ENCODE measurements around the gene MYOT. TPM values are rescaled to one million over a fixed set of nuclear protein-coding genes. Genes with fewer than 3 reads are reported as not detected.

The MYOT gene
- total RNA-seq, 2 experiments from 2014 or later, result not detected

- Mint-ChIP-seq H3K4me1 (peaks cover 3% of the 10 kb centered on the region), H3K27me3 (peaks cover 8% of the 10 kb centered on the region)
- CTCF ChIA-PET, result interaction anchor here (0.7 kb wide), 1 partner anchor 31 kb away, joined by 3 read pairs; no protein-coding TSS in a partner anchor
Measured at GRCh38 chr5:137894586-137894985, 26.9 kb downstream of the MYOT start.

DNA sequence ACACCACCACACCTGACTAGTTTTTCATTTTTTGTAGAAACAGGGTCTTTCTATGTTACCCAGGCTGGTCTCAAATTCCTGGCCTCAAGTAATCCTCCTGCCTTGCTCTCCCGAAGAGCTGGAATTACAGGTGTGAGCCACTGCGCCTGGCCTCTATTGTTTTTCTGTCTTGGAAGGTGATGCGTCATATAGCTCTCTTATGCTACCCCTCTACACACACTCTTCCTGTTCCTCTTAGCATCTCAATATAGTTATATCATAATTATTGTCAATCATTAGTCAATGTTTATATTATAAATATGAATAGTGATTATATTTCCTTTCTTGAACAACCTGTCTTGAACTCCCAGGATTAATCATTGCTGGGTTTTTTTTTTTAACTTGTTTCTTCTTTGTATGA, 28.9 kb downstream of the MYOT start:
- Mint-ChIP-seq H3K4me3 (no peak overlapping the region), H3K4me1 (no peaks in the 10 kb centered on the region), H3K27ac (no peak overlapping the region), H3K9me3 (ENCODE audit: low read depth) (no peaks in the 10 kb centered on the region), H3K36me3 (no peaks in the 10 kb centered on the region), H3K27me3 (peaks cover 8% of the 10 kb centered on the region)
- no peak for DNase-seq
- no peak for ATAC-seq
- CTCF ChIA-PET, result no interaction called here

More at GRCh38 chr5:137894586-137894985, 26.9 kb downstream of the MYOT start:
- no peak overlapping the region for H3K4me3 Mint-ChIP-seq
- no peaks in the 10 kb centered on the region for H3K9me3 Mint-ChIP-seq (ENCODE audit: low read depth)
- no peak overlapping the region for H3K27ac Mint-ChIP-seq
- no peaks in the 10 kb centered on the region for H3K36me3 Mint-ChIP-seq
- ATAC-seq (no peak), DNase-seq (no peak)

- ATAC-seq, result no peak
- Mint-ChIP-seq H3K27ac (no peak overlapping the region), H3K36me3 (no peaks in the 10 kb centered on the region), H3K9me3 (ENCODE audit: low read depth) (no peaks in the 10 kb centered on the region), H3K4me3 (no peak overlapping the region), H3K4me1 (no peaks in the 10 kb centered on the region), H3K27me3 (peaks cover 11% of the 10 kb centered on the region)
- DNase-seq, result no peak
- CTCF ChIA-PET, result no interaction called here
Measured at GRCh38 chr5:137899493-137899892, 31.8 kb downstream of the MYOT start.

- Mint-ChIP-seq H3K4me1 (no peaks in the 10 kb centered on the region), H3K36me3 (no peaks in the 10 kb centered on the region), H3K27me3 (peaks cover 11% of the 10 kb centered on the region), H3K4me3 (no peak overlapping the region), H3K9me3 (ENCODE audit: low read depth) (no peaks in the 10 kb centered on the region), H3K27ac (no peak overlapping the region)
- ATAC-seq (no peak), DNase-seq (no peak)
- CTCF ChIA-PET, result interaction anchor here (0.7 kb wide), 2 partner anchors 183 to 208 kb away, joined by 3 read pairs; no protein-coding TSS in a partner anchor
Measured at GRCh38 chr5:137901011-137901817, 33.6 kb downstream of the MYOT start.

DNA sequence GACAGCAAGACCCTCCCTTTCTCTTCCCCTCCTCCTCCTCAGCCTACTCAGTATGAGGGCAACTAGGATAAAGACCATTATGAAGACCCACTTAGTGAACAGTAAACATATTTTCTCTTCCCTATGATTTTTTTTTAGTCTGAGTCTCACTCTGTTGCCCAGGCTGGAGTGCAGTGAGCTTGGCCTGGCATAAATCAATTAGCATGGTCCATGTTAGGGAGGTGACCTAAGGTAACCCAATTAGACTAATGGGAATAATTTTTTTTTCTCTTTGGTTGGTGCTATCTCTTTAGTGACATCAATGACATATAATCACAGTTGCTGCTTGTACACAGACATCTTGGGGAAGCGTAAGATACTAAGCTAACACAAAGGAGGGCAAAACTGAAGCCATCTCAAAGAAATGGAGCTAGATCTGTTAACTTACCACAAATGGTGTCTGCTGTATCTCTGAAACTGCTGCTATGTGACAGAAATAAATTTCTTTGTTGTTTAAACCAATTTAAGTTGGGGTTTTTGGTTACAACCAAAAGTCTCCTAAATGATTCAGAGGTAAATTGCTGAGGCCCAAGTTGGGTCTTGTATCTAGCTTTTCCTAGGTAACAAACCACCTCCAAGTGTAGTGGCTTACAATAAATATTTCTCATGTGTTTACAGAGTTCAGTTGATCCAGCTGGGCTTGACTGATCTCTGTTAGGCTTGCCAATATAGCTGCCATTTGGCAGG, 34.9 kb downstream of the MYOT start:
- DNase-seq (no peak), ATAC-seq (no peak)
- no peaks in the 10 kb centered on the region for H3K36me3 Mint-ChIP-seq
- no peaks in the 10 kb centered on the region for H3K4me1 Mint-ChIP-seq
- H3K27ac Mint-ChIP-seq, result no peak overlapping the region
- peaks cover 11% of the 10 kb centered on the region for H3K27me3 Mint-ChIP-seq
- no peak overlapping the region for H3K4me3 Mint-ChIP-seq
- H3K9me3 Mint-ChIP-seq (ENCODE audit: low read depth), result no peaks in the 10 kb centered on the region
- CTCF ChIA-PET, result interaction anchor here (1.0 to 1.7 kb wide), 2 partner anchors 14 to 124 kb away, joined by 3 to 5 read pairs; no protein-coding TSS in a partner anchor

DNA sequence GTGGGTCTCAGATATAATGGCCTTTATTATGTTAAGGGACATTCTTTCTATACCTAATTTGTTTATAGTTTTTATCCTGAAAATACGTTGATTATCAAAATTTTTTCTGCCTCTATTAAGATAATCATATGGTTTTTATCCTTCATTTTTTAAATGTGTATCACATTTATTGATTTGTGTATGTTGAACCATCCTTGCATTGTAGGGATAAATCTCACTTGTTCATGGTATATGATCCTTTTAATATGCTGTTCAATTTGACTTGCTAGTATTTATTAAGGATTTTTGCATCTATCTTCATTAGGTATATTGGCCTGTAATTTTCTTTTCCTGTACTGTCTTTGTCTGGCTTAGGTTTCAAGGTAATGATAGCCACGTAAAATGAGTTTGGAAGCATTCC, 47.1 kb downstream of the MYOT start:
- CTCF ChIA-PET, result no interaction called here
- Mint-ChIP-seq H3K27me3 (peaks cover 9% of the 10 kb centered on the region), H3K4me1 (no peaks in the 10 kb centered on the region), H3K36me3 (no peaks in the 10 kb centered on the region), H3K27ac (no peak overlapping the region), H3K4me3 (no peak overlapping the region), H3K9me3 (ENCODE audit: low read depth) (peaks cover 14% of the 10 kb centered on the region)
- no peak for DNase-seq
- no peak for ATAC-seq

DNA sequence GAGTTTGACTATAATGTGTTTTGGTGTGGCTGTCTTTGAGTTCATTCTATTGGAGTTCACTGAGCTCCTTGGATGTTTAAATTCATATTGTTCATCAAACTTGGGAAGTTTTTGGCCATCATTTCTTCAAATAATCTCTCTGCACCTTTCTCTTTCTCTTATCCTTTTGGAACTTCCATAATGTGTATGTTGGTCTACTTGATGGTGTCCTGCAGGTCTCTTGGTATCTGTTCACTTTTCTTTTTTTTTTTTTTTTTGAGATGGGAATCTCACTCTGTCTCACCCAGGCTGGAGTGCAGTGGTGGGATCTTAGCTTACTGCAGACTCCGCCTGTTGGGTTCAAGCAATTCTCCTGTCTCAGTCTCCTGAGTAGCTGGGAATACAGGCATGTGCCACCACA, 49.3 kb downstream of the MYOT start:
- H3K9me3 Mint-ChIP-seq (ENCODE audit: low read depth), result peaks cover 14% of the 10 kb centered on the region
- CTCF ChIA-PET, result interaction anchor here (1.1 kb wide), 1 partner anchor 14 kb away, joined by 3 read pairs; no protein-coding TSS in a partner anchor
- H3K36me3 Mint-ChIP-seq, result no peaks in the 10 kb centered on the region
- ATAC-seq (no peak), DNase-seq (no peak)
- no peak overlapping the region for H3K4me3 Mint-ChIP-seq
- no peaks in the 10 kb centered on the region for H3K4me1 Mint-ChIP-seq
- no peak overlapping the region for H3K27ac Mint-ChIP-seq
- peaks cover 5% of the 10 kb centered on the region for H3K27me3 Mint-ChIP-seq

- H3K4me1 Mint-ChIP-seq, result no peaks in the 10 kb centered on the region
- no peaks in the 10 kb centered on the region for H3K27me3 Mint-ChIP-seq
- no peak overlapping the region for H3K27ac Mint-ChIP-seq
- DNase-seq (no peak), ATAC-seq (no peak)
- CTCF ChIA-PET, result interaction anchor here (0.8 kb wide), 1 partner anchor 11 kb away, joined by 3 read pairs; no protein-coding TSS in a partner anchor
- no peak overlapping the region for H3K4me3 Mint-ChIP-seq
- H3K9me3 Mint-ChIP-seq (ENCODE audit: low read depth), result peaks cover 5% of the 10 kb centered on the region
- H3K36me3 Mint-ChIP-seq, result no peaks in the 10 kb centered on the region
Measured at GRCh38 chr5:137921931-137922330, 54.3 kb downstream of the MYOT start.

DNA sequence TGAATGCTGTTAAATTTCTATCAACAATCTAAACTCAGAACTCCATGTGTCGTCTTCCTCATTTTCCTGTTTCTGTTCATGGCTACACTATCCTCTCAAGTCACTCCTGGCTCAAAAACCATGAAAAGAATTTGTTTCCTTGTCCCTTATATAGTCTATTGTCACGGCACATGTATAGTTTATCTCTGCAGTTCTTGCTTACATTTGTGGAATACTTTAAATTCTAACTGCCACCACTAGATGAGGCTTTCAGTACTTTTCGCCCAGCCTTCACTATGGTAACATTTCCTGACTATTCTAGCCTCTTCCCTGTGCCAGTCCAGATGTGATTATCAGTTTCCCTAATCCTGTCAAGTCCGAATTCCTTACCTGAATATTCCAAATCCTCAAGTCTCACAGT, 56.2 kb downstream of the MYOT start:
- H3K9me3 Mint-ChIP-seq (ENCODE audit: low read depth), result no peaks in the 10 kb centered on the region
- CTCF ChIA-PET, result no interaction called here
- H3K4me1 Mint-ChIP-seq, result no peaks in the 10 kb centered on the region
- H3K27ac Mint-ChIP-seq, result no peak overlapping the region
- H3K4me3 Mint-ChIP-seq, result no peak overlapping the region
- DNase-seq (no peak), ATAC-seq (no peak)
- H3K36me3 Mint-ChIP-seq, result peaks cover 5% of the 10 kb centered on the region
- H3K27me3 Mint-ChIP-seq, result no peaks in the 10 kb centered on the region

DNA sequence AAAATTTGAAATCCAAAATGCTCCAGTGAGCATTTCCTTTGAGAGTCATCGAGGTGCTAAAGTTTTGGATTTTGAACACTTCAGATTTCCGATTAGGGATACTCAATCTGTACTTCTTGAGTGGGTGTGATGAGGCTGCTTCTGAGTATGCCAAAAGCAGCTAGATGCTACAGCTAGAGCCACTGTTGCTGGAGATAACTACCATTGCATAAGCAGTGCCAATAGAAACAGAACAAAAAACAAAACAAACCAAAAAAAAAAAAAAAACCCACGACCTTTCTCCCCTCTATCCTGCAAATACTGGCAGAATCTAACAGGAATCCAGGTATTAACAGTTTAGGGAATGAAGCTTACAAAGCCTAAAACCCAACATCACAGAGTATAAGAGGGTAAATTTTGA, 65.1 kb downstream of the MYOT start:
- no peaks in the 10 kb centered on the region for H3K27me3 Mint-ChIP-seq
- H3K9me3 Mint-ChIP-seq (ENCODE audit: low read depth), result no peaks in the 10 kb centered on the region
- H3K4me3 Mint-ChIP-seq, result no peak overlapping the region
- H3K27ac Mint-ChIP-seq, result no peak overlapping the region
- H3K4me1 Mint-ChIP-seq, result no peaks in the 10 kb centered on the region
- CTCF ChIA-PET, result no interaction called here
- DNase-seq, result no peak
- peaks cover 10% of the 10 kb centered on the region for H3K36me3 Mint-ChIP-seq
- ATAC-seq, result no peak

- no peaks in the 10 kb centered on the region for H3K27me3 Mint-ChIP-seq
- H3K4me1 Mint-ChIP-seq, result peaks cover 2% of the 10 kb centered on the region
- ATAC-seq (no peak), DNase-seq (no peak)
- no peak overlapping the region for H3K27ac Mint-ChIP-seq
- CTCF ChIA-PET, result no interaction called here
- no peaks in the 10 kb centered on the region for H3K9me3 Mint-ChIP-seq (ENCODE audit: low read depth)
- no peak overlapping the region for H3K4me3 Mint-ChIP-seq
- H3K36me3 Mint-ChIP-seq, result peaks cover 12% of the 10 kb centered on the region
Measured at GRCh38 chr5:137933491-137933911, 65.8 kb downstream of the MYOT start.

- Mint-ChIP-seq H3K36me3 (peaks cover 24% of the 10 kb centered on the region), H3K27ac (no peak overlapping the region), H3K27me3 (no peaks in the 10 kb centered on the region), H3K4me1 (peaks cover 16% of the 10 kb centered on the region), H3K9me3 (ENCODE audit: low read depth) (no peaks in the 10 kb centered on the region), H3K4me3 (no peak overlapping the region)
- DNase-seq (no peak), ATAC-seq (no peak)
- CTCF ChIA-PET, result interaction anchor here (1.2 kb wide), 1 partner anchor 12 kb away, joined by 3 read pairs; no protein-coding TSS in a partner anchor
Measured at GRCh38 chr5:137935190-137935589, 67.5 kb downstream of the MYOT start.

GRCh38 chr5:137935694-137936093, 68.0 kb downstream of the MYOT start:
- no peak overlapping the region for H3K4me3 Mint-ChIP-seq
- H3K36me3 Mint-ChIP-seq, result peaks cover 28% of the 10 kb centered on the region
- DNase-seq (no peak), ATAC-seq (no peak)
- H3K27me3 Mint-ChIP-seq, result no peaks in the 10 kb centered on the region
- CTCF ChIA-PET, result interaction anchor here (0.9 to 1.2 kb wide), 2 partner anchors 11 to 12 kb away, joined by 3 read pairs; no protein-coding TSS in a partner anchor
- no peaks in the 10 kb centered on the region for H3K9me3 Mint-ChIP-seq (ENCODE audit: low read depth)
- H3K4me1 Mint-ChIP-seq, result peaks cover 16% of the 10 kb centered on the region
- H3K27ac Mint-ChIP-seq, result no peak overlapping the region
